Fibroblast of lung (primary cell): ENCODE data around the gene PLA2G3. TPM values are rescaled to one million over a fixed set of nuclear protein-coding genes. Genes with fewer than 3 reads are reported as not detected.

Experiments
- DNase-seq, 2 donors: peaks; one replicate each; pipeline versions ENCODE4 v3.0.0 to v3.0.0-alpha.2; 2010; ENCODE audit warnings: low read depth in 2 of 2
- H2AFZ ChIP-seq: 2 replicates; pipeline ENCODE4 v1.5.1; 2012; ENCODE audit warnings: low read length, control low read depth, inconsistent platforms
- H3K27ac ChIP-seq: 2 replicates; pipeline ENCODE4 v1.5.1; 2011; ENCODE audit warnings: low read length, control low read depth; ENCODE audit not compliant: insufficient read depth
- H3K27me3 ChIP-seq: 2 replicates; pipeline ENCODE4 v1.5.1; 2011; ENCODE audit warnings: mild to moderate bottlenecking, low read length; ENCODE audit not compliant: control insufficient read depth, insufficient read depth
- H3K36me3 ChIP-seq: 2 replicates; pipeline ENCODE4 v1.5.1; 2011; ENCODE audit warnings: low read length; ENCODE audit not compliant: control insufficient read depth, insufficient read depth
- H3K4me1 ChIP-seq: 2 replicates; pipeline ENCODE4 v1.5.1; 2011; ENCODE audit warnings: low read length; ENCODE audit not compliant: control insufficient read depth, insufficient read depth; ENCODE audit errors: extremely low read depth
- H3K4me2 ChIP-seq: 2 replicates; pipeline ENCODE4 v1.5.1; 2011; ENCODE audit warnings: low read length, control low read depth; ENCODE audit not compliant: insufficient read depth; ENCODE audit errors: extremely low read depth
- H3K4me3 ChIP-seq, 4 experiments: fragments of 200-600 bp in 1 of 4; sonication (generic) in 1 of 4; replicated peaks in 1 of 4; 2 replicates each; pipeline ENCODE4 v1.5.1; 2011 to 2016; ENCODE audit warnings: low read length in 4 of 4, low read depth in 3 of 4, mild to moderate bottlenecking in 3 of 4, control low read depth in 2 of 4, inconsistent platforms in 1 of 4, mixed read lengths in 1 of 4; ENCODE audit not compliant: insufficient read depth in 1 of 4; ENCODE audit errors: control extremely low read depth in 1 of 4
- H3K79me2 ChIP-seq: 2 replicates; pipeline ENCODE4 v1.5.1; 2012; ENCODE audit warnings: mild to moderate bottlenecking, low read length, inconsistent platforms; ENCODE audit not compliant: control insufficient read depth, insufficient read depth
- H3K9ac ChIP-seq: 2 replicates; pipeline ENCODE4 v1.5.1; 2011; ENCODE audit warnings: mild to moderate bottlenecking, low read length, control low read depth; ENCODE audit not compliant: insufficient read depth
- H3K9me3 ChIP-seq: 2 replicates; pipeline ENCODE4 v1.5.1; 2012; ENCODE audit warnings: low read depth, low read length; ENCODE audit not compliant: control insufficient read depth, insufficient read depth
- H4K20me1 ChIP-seq: 2 replicates; pipeline ENCODE4 v1.5.1; 2011; ENCODE audit warnings: low read length; ENCODE audit not compliant: control insufficient read depth, insufficient read depth; ENCODE audit errors: extremely low read depth
- EZH2 ChIP-seq: IDR thresholded peaks from 2 replicates; pipeline ENCODE4 v1.5.1; 2012; ENCODE audit warnings: low read length, control low read depth, mild to moderate bottlenecking; ENCODE audit errors: missing control alignments
- polyA plus RNA-seq, 2 donors: library from polyadenylated mRNA; depleted of rRNA in 1 of 2; stranded (reverse) in 1 of 2; unstranded in 1 of 2; fragments of >200 nt; gene quantifications; 2 replicates each; pipeline ENCODE4 v1.2.1, GENCODE V29; 2011 to 2012; ENCODE audit warnings: missing spikeins in 1 of 2
- total RNA-seq: library from RNA; depleted of rRNA; stranded (reverse); fragments of >200 nt; gene quantifications from 2 replicates; pipeline ENCODE4 v1.2.1, GENCODE V29; 2014
- TF ChIP-seq, protein P1 (sequence below), 2 donors: IDR thresholded peaks in 1 of 2; conservative IDR thresholded peaks in 1 of 2; 1 replicate in 1 of 2; 2 replicates in 1 of 2; pipeline ENCODE4 v1.5.1; 2011 to 2012; ENCODE audit warnings: low read length in 2 of 2, control low read depth in 1 of 2, inconsistent platforms in 1 of 2, low read depth in 1 of 2, mild to moderate bottlenecking in 1 of 2

Gene PLA2G3
- total and polyA plus RNA-seq, 2 donors (not counting 1 experiment from before 2014, with no cell fraction given) = 0.18 to 0.33 TPM

DNA sequence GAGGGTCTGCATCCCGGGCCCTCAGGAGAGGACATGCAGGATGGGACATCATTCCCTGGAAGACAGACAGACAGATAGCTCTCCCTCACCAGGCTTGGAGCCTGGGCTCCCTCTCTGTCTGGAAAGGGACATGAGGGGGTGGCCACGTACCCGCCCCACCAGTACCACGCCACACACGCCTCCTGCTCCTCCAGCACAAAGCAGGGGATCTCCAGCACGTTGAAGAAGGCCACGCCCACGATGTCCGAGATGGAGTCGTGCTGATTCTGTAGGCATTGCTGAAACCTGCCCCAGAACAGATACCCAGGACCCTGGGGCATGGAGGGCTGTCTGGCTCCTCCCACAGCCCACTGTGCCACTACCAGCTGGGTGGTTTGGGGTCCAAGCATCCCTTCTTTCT is 2.2 kb downstream of the PLA2G3 start:
- Histone ChIP-seq H3K79me2 (no peaks in the 10 kb centered on the region), H3K4me2 (no peak overlapping the region), H3K9me3 (no peaks in the 10 kb centered on the region), H3K4me3 (no peak overlapping the region), H4K20me1 (no peaks in the 10 kb centered on the region), H3K4me1 (no peaks in the 10 kb centered on the region), H3K27me3 (peaks cover 11% of the 10 kb centered on the region), H3K36me3 (no peaks in the 10 kb centered on the region), H3K27ac (no peak overlapping the region), H2AFZ (no peak overlapping the region), H3K9ac (no peak overlapping the region)
- TF ChIP-seq EZH2 = no peak
- TF ChIP-seq, protein P1, sequence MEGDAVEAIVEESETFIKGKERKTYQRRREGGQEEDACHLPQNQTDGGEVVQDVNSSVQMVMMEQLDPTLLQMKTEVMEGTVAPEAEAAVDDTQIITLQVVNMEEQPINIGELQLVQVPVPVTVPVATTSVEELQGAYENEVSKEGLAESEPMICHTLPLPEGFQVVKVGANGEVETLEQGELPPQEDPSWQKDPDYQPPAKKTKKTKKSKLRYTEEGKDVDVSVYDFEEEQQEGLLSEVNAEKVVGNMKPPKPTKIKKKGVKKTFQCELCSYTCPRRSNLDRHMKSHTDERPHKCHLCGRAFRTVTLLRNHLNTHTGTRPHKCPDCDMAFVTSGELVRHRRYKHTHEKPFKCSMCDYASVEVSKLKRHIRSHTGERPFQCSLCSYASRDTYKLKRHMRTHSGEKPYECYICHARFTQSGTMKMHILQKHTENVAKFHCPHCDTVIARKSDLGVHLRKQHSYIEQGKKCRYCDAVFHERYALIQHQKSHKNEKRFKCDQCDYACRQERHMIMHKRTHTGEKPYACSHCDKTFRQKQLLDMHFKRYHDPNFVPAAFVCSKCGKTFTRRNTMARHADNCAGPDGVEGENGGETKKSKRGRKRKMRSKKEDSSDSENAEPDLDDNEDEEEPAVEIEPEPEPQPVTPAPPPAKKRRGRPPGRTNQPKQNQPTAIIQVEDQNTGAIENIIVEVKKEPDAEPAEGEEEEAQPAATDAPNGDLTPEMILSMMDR (conservative IDR thresholded peaks at IDR 0.05 in 1 of 2, IDR thresholded peaks at IDR 0.05 in 1 of 2; ENCODE audit: low read depth in 1 of 2, low read length in 2 of 2) = no peak
- no peak for DNase-seq

DNA sequence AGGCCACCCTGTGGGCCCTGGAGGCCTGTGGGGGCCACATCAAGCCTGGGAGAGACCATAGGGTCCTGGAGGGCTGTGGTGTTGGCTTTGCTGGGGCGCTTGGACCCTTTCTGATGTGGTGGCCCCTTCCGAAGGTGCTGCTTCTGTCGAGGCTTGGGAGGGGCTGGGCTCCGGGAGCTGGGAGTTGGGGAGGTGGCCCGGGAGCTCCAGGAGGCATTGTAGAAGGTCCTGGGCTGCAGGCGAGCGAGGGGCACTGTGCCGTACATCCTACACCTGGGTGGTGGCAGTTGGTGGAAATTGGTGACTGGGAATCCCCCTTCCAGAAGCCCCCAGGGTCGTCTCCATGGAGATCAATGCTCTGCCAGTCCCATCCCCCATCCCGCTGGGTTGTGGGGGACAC is 2.6 kb downstream of the PLA2G3 start:
- TF ChIP-seq EZH2 = no peak
- TF ChIP-seq, protein P1 (conservative IDR thresholded peaks at IDR 0.05 in 1 of 2, IDR thresholded peaks at IDR 0.05 in 1 of 2; ENCODE audit: low read depth in 1 of 2, low read length in 2 of 2) = no peak
- Histone ChIP-seq H3K4me2 (no peak overlapping the region), H3K4me1 (no peaks in the 10 kb centered on the region), H4K20me1 (no peaks in the 10 kb centered on the region), H3K9me3 (no peaks in the 10 kb centered on the region), H3K4me3 (no peak overlapping the region), H3K79me2 (no peaks in the 10 kb centered on the region), H3K9ac (no peak overlapping the region), H3K27ac (no peak overlapping the region), H3K36me3 (no peaks in the 10 kb centered on the region), H3K27me3 (peaks cover 11% of the 10 kb centered on the region), H2AFZ (no peak overlapping the region)
- no peak for DNase-seq

DNA sequence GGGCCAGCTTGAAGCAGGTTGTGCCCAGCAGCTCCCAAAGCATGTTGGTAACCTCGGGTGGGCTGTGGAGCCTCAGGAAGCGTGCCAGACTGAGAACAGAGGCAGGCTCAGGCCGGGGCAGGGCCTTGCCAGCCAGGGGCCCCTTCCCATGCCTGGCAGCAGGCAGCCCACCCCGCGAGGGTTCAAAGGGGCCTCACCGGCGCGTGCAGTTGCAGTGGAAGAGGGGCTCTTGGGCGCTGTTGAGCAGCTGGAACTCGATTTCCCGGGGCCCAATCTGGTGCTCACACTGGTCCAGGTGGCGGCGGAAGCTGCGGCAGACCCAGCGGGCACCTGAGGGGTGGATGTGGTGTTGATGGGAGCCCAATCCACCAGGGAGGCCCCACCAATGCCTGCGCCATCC is 3.6 kb downstream of the PLA2G3 start:
- no peak overlapping the region for H2AFZ ChIP-seq
- no peaks in the 10 kb centered on the region for H3K9me3 ChIP-seq
- H3K27me3 ChIP-seq = peaks cover 11% of the 10 kb centered on the region
- H4K20me1 ChIP-seq = no peaks in the 10 kb centered on the region
- H3K9ac ChIP-seq = no peak overlapping the region
- DNase-seq = no peak
- no peak for TF ChIP-seq EZH2
- TF ChIP-seq, protein P1 (conservative IDR thresholded peaks at IDR 0.05 in 1 of 2, IDR thresholded peaks at IDR 0.05 in 1 of 2; ENCODE audit: low read depth in 1 of 2, low read length in 2 of 2) = no peak
- no peaks in the 10 kb centered on the region for H3K36me3 ChIP-seq
- H3K4me2 ChIP-seq = no peak overlapping the region
- no peaks in the 10 kb centered on the region for H3K79me2 ChIP-seq
- no peaks in the 10 kb centered on the region for H3K4me1 ChIP-seq
- no peak overlapping the region for H3K27ac ChIP-seq
- no peak overlapping the region for H3K4me3 ChIP-seq
